Measurements from ENCODE around the gene RBP3.

DNA sequence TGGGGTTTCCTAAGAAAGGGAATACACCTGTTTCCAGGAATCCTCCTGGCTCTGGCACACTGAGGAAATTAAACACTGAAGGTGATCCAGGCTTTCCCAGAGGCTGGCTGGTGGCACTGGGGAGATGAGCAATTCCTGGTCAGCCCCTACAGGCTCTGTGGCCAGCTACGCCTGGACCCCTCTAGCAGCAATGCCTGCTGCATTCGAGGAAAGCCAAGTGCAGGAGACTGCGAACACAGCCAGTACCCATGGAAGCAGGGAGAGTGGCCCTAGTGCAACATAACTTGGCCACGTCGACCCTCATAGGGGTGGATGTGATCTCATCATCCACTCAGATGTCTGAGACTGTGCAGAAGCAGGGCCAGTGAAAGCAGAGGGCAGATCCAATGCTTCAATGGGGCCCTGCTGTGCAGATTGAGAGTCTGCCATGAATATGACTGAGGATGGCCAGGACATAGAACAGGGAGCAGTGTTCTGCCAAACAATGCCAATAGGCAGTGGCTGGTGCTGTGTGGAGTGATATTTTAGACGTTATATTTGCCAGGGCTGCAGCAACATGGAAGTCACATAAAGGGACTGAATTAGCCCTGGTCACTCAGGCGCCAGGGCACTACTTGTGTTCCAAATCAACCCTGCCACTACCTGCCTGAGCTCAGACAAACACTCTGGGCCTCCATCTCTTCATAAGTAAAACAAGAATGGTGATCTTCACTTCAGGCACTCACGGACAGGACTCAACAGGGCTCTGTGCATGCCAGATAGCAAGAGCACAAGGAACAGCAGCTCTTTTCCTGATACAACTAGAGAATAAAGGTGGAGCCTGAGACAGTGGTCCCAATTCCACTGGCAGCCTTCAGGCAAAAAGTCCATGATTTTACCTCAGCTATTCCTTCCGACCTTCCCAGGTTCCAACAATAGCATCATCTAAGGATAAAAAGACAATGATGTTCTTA, 33.5 kb downstream of the RBP3 start:
- TF ChIP-seq, protein P1, sequence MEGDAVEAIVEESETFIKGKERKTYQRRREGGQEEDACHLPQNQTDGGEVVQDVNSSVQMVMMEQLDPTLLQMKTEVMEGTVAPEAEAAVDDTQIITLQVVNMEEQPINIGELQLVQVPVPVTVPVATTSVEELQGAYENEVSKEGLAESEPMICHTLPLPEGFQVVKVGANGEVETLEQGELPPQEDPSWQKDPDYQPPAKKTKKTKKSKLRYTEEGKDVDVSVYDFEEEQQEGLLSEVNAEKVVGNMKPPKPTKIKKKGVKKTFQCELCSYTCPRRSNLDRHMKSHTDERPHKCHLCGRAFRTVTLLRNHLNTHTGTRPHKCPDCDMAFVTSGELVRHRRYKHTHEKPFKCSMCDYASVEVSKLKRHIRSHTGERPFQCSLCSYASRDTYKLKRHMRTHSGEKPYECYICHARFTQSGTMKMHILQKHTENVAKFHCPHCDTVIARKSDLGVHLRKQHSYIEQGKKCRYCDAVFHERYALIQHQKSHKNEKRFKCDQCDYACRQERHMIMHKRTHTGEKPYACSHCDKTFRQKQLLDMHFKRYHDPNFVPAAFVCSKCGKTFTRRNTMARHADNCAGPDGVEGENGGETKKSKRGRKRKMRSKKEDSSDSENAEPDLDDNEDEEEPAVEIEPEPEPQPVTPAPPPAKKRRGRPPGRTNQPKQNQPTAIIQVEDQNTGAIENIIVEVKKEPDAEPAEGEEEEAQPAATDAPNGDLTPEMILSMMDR (conservative IDR thresholded peaks at IDR 0.05 in 1 of 2, IDR thresholded peaks at IDR 0.05 in 1 of 2; ENCODE audit: low read depth in 1 of 2, low read length in 2 of 2): no peak
- TF ChIP-seq EZH2 (IDR thresholded peaks at IDR 0.05; ENCODE audit: low read length, missing control alignments): no peak

All from fibroblast of lung (primary cell).